Cardiac fibroblast (primary cell): Measurements from ENCODE around the gene KLK15.
"Not testable (repeated sequence)": the region's sequence is repeated elsewhere in the genome, so short reads cannot be mapped to it uniquely, and the experiment has no call there.

Experiments
- DNase-seq, 2 donors: peaks; one replicate each; pipeline versions ENCODE4 v3.0.0 to v3.0.0-alpha.2; 2010; ENCODE audit warnings: low read depth in 2 of 2
- H3K4me3 ChIP-seq, 2 donors: replicated peaks in 1 of 2; 1 replicate in 1 of 2; 2 replicates in 1 of 2; pipeline ENCODE4 v1.5.1; 2011; ENCODE audit warnings: low read depth in 2 of 2, low read length in 2 of 2, mild to moderate bottlenecking in 2 of 2, moderate library complexity in 1 of 2
- TF ChIP-seq, protein P1 (sequence below): IDR thresholded peaks from one replicate; pipeline ENCODE4 v1.5.1; 2011; ENCODE audit warnings: low read depth, mild to moderate bottlenecking, low read length, inconsistent platforms

Gene KLK15

DNA sequence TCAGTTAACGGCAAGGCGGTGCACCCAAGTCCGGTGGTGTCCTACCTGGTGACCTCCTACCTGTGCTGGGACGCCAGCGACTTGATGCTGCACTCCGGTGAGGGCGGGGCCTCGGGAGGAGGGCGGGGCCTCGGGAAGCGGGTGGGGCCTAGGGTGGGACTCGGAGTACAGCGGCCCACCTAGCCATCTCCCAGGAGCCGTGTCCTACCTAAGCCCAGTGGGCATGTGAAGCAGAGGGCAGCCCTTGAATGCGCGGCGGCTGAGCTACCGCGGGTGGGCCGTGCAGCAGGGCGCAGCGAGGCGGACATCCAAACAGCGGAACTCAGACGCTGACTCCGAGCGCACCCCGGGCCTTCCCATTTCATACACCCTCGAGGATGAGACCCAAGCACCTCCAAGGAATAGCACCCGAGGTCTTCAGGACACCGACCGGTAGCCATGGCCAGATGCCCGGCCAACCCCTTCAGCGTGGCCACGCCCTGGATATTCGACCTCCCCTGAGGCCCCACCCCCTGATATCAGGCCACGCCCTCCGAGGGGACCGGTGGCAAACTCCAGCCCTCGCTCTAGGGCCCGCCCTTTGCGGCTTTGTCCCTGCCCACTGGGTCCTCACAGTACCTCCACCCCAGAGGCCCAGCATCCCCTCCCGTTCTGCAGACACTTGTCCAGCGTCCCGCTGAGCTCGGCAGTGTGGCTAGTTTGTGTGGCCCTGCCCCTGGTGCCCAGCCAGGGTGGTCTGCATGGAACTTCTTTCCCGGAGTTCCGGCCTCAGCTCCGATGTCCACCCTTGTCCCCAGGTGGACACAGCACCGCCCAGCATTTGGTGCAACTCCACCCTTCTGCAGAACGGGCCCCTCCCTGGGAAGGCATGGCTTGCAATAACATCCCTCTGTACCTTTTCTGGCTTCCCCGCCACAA, 15.2 kb downstream of the KLK15 start:
- peak in 1 of 2 donors; percentile 24 for DNase-seq
- H3K4me3 ChIP-seq: peak overlapping the region; percentile 41 to 43
- TF ChIP-seq, protein P1, sequence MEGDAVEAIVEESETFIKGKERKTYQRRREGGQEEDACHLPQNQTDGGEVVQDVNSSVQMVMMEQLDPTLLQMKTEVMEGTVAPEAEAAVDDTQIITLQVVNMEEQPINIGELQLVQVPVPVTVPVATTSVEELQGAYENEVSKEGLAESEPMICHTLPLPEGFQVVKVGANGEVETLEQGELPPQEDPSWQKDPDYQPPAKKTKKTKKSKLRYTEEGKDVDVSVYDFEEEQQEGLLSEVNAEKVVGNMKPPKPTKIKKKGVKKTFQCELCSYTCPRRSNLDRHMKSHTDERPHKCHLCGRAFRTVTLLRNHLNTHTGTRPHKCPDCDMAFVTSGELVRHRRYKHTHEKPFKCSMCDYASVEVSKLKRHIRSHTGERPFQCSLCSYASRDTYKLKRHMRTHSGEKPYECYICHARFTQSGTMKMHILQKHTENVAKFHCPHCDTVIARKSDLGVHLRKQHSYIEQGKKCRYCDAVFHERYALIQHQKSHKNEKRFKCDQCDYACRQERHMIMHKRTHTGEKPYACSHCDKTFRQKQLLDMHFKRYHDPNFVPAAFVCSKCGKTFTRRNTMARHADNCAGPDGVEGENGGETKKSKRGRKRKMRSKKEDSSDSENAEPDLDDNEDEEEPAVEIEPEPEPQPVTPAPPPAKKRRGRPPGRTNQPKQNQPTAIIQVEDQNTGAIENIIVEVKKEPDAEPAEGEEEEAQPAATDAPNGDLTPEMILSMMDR: no peak

DNA sequence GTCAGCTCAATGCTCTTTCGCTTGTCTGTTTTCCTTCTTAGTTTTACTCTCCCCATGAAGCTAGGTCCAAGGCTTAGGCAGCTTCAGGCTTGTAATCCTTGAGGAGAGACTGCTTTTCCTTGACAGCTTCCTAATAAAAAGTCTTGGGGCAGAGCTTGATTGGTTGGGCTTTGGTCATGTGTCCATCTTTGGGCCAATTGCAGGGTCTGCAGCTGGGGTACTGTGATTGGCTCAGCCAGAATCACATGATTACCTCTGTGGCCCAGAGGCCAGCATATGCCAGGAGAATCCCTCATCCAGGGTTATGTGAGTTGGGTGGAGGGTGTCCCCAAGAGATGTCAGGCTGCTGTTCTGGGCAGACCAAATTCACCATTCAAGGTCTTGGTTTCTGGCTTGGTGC, 17.9 kb downstream of the KLK15 start:
- TF ChIP-seq, protein P1: no peak
- no peak overlapping the region for H3K4me3 ChIP-seq
- no peak for DNase-seq

DNA sequence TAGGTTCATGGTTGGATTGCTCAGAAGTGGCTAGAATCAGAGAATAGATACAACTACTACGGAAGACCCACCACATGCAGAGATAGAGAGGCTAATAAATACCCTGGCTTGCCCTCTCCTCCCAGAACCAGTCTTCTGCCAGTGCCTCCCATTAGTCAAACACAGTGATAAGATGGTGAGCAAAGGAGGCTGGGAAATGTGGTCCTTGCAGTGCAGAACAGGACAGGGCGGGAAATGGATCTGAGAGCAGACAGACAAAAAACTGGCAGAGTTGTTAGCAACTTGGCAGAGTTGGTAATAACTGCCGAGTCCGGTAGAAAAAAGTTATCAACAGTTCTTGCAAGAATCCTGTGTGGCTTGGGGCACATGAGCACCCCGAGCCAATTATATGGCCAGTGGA, 18.5 kb downstream of the KLK15 start:
- TF ChIP-seq, protein P1: no peak
- no peak for DNase-seq
- no peak overlapping the region for H3K4me3 ChIP-seq

DNA sequence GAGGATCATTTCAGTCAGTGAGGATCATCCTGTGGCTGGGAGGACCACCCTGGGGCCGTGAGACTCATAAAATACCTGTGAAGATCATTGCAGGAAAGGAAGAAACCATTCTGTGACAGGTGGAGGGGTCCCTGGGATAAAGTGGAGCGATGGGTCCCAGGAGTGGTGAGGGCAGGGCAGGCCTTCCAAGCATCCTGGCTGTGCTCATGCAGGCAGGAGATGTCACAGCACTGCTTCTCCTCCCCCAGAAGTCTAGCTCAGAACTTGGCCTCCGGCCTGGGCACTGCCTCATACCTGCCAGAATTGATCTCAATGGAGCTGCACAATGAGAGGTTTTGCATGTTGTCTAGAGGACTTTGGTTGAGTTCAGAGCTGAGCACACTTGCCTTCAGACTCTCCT, 20.9 kb downstream of the KLK15 start:
- no peak for DNase-seq
- no peak overlapping the region for H3K4me3 ChIP-seq
- TF ChIP-seq, protein P1: no peak

DNA sequence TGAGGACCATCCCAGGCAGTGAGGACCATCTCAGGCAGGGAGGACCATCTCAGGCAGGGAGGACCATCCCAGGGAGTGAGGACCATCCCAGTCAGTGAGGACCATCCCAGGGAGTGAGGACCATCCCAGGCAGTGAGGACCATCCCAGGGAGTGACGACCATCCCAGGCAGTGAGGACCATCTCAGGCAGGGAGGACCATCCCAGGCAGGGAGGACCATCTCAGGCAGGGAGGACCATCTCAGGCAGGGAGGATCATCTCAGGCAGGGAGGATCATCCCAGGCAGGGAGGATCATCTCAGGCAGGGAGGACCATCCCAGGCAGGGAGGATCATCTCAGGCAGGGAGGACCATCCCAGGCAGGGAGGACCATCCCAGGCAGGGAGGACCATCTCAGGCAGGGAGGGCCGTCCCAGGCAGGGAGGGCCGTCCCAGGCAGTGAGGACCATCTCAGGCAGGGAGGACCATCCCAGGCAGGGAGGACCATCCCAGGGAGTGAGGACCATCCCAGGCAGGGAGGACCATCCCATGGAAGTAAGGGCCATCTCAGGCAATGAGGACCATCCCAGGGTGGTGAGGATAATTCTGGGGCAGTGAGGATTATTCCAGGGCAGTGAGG, 21.6 kb downstream of the KLK15 start:
- not testable (repeated sequence) for DNase-seq

DNA sequence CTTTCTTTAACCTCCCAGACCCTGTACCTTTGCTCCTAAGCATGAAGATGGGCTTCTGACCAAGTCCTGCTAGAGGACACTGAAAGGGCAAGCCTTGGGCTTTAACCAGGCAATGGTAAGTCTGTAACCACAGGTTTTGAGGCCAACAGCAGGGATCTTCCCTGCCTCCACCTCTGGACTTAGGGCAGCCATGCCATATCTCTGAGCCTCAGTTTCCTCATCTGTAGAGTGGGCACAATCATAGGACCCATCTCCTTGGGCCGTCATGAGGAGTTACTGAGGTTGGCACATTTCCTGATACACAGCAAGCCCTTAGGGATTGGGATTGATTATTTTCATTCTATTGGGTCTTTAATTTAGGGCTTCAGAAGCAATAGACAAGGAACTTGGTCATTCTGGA, 24.5 kb downstream of the KLK15 start:
- DNase-seq: no peak
- H3K4me3 ChIP-seq: no peak overlapping the region
- TF ChIP-seq, protein P1: no peak

More for the DNA sequence above, 21.6 kb downstream of the KLK15 start:
- H3K4me3 ChIP-seq: not testable (repeated sequence)
